ACC112 (cell line): ENCODE data around the gene DRD1.

ENCODE experiments used
- H2AFZ ChIP-seq: fragments of 200-600 bp; sonication (generic); one replicate; pipeline ENCODE4 v1.6.0; 2017; ENCODE audit warnings: antibody characterized with exemption, low read length; ENCODE audit not compliant: unreplicated experiment
- H3K27ac ChIP-seq: fragments of 200-600 bp; sonication (generic); 2 replicates; pipeline ENCODE4 v1.5.1; 2014; ENCODE audit warnings: low read depth, mild to moderate bottlenecking, antibody characterized with exemption, low read length, moderate library complexity
- H3K27me3 ChIP-seq: fragments of 200-600 bp; sonication (generic); 2 replicates; pipeline ENCODE4 v1.6.1; 2014; ENCODE audit warnings: mild to moderate bottlenecking, antibody characterized with exemption, low read length, moderate library complexity, mixed read lengths; ENCODE audit not compliant: insufficient read depth
- H3K36me3 ChIP-seq: fragments of 200-600 bp; sonication (generic); 2 replicates; pipeline ENCODE4 v1.6.1; 2016; ENCODE audit warnings: mild to moderate bottlenecking, antibody characterized with exemption, low read length, moderate library complexity, mixed read lengths; ENCODE audit not compliant: insufficient read depth
- H3K4me1 ChIP-seq: fragments of 200-600 bp; sonication (generic); one replicate; pipeline ENCODE4 v1.6.1; 2016; ENCODE audit warnings: low read length, mixed read lengths; ENCODE audit not compliant: insufficient read depth, unreplicated experiment, control insufficient read depth
- H3K4me3 ChIP-seq: fragments of 200-600 bp; sonication (generic); 2 replicates; pipeline ENCODE4 v1.5.1; 2014; ENCODE audit warnings: mild to moderate bottlenecking, low read depth, low read length
- H3K79me2 ChIP-seq: fragments of 200-600 bp; sonication (generic); one replicate; pipeline ENCODE4 v1.6.0; 2016; ENCODE audit warnings: low read length; ENCODE audit not compliant: control insufficient read depth, unreplicated experiment, insufficient read depth

DRD1 gene

GRCh38 chr5:175394601-175395000, 49.4 kb downstream of the DRD1 start:
- Histone ChIP-seq H3K27ac (no peak overlapping the region), H3K36me3 (no peaks in the 10 kb centered on the region), H2AFZ (no peak overlapping the region), H3K4me3 (no peak overlapping the region), H3K4me1 (no peaks in the 10 kb centered on the region), H3K27me3 (no peaks in the 10 kb centered on the region), H3K79me2 (no peaks in the 10 kb centered on the region)

- Histone ChIP-seq H3K27ac (no peak overlapping the region), H2AFZ (no peak overlapping the region), H3K4me3 (no peak overlapping the region), H3K36me3 (no peaks in the 10 kb centered on the region), H3K27me3 (no peaks in the 10 kb centered on the region), H3K4me1 (no peaks in the 10 kb centered on the region), H3K79me2 (no peaks in the 10 kb centered on the region)
Observed at GRCh38 chr5:175393897-175394296, 50.1 kb downstream of the DRD1 start.

GRCh38 chr5:175392236-175392635, 51.7 kb downstream of the DRD1 start:
- Histone ChIP-seq H3K27ac (no peak overlapping the region), H3K4me1 (no peaks in the 10 kb centered on the region), H3K27me3 (no peaks in the 10 kb centered on the region), H3K36me3 (no peaks in the 10 kb centered on the region), H3K79me2 (no peaks in the 10 kb centered on the region), H3K4me3 (no peak overlapping the region), H2AFZ (no peak overlapping the region)

- Histone ChIP-seq H3K4me1 (no peaks in the 10 kb centered on the region), H3K4me3 (no peak overlapping the region), H3K79me2 (no peaks in the 10 kb centered on the region), H3K36me3 (no peaks in the 10 kb centered on the region), H3K27me3 (no peaks in the 10 kb centered on the region), H2AFZ (no peak overlapping the region), H3K27ac (no peak overlapping the region)
Observed at GRCh38 chr5:175390352-175391083, 53.5 kb downstream of the DRD1 start.
